ENCODE results near the gene APOLD1.

APOLD1 gene

DNA sequence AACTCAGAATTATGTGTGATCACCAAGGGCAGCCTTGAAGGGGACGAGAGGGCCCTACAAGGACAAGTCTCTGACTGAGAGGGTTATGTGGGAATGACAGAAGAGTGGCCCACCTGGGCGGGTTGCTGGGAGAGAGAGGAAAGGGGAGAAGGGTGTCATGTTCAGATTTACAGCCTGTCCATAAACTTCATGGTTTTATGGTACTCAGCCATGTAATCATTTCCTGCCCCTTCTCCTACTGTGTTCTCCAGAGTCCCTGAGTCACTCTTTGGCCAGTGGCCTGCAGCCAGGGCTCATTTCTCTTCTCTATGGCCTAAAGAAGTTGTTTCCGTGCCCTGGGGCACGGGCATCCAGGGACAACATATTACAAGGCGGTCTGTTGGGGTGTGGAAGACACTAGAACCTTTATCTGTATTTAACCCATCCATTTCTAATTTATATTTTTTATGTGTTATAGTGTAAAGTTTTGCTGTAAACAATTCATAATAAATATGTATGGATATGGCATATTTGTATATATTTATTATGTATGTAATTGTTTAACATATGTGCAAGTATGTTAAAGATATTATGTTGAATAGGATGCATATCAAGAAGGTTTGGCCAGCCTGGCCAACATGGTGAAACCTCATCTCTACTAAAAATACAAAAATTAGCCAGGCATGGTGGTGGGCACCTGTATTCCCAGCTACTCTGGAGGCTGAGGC is 54.6 kb downstream of the APOLD1 start:
- no peak for DNase-seq (ENCODE audit: low read depth in 2 of 2)

DNA sequence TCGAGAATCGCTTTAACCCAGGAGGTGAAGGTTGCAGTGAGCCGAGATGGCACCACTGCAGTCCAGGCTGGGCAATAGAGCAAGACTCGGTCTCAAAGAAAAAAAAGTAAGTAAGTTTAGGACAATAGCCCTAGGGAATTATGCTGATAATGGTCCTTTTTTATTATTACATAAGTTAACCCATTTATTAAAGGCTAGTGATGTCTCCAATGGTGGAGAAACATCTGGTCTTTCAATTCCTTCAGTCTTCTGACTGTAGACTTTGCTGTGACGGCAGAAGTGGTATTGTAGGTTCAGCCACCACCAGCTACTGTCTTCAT is 55.1 kb downstream of the APOLD1 start:
- no peak for DNase-seq (ENCODE audit: low read depth in 2 of 2)

All from stimulated activated CD4-positive, alpha-beta T cell treated with anti-CD3 and anti-CD28 coated beads, Interleukin-15, amount 100 ng/mL, for 48 hours (primary cell).